GM08714 (cell line): ENCODE results near the gene AFAP1.
A peak's percentile ranks its signal among the peaks of the same experiment; 100 is the strongest.

Source experiments
- H3K4me3 ChIP-seq: fragments of 200-500 bp; sonication (Bioruptor generic); 2 replicates; pipeline ENCODE4 v1.5.1; 2014; ENCODE audit warnings: mild to moderate bottlenecking, low read length, inconsistent platforms
- ZNF274 ChIP-seq: IDR thresholded peaks from 2 replicates; pipeline ENCODE4 v1.6.1; 2012; ENCODE audit warnings: mild to moderate bottlenecking, low read depth, low read length

The AFAP1 gene

GRCh38 chr4:7976025-7976424, 36.4 kb upstream of the AFAP1 start:
- no peak for TF ChIP-seq ZNF274

DNA sequence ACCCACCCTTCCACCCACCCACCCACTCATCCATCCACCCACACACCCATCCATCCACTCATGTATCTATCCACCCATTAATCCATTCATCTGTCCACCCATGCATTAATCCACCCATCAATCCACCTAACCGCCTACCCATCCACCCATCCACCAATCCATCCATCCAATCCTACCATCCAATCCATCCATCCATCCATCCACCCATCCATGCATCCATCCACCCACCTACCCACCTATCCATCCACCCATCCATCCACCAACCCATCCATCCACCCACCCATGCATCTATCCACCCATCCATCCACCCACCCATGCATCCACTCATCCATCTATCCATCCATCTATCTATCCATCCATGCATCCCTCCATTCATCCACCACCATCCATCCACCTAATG, 34.8 kb upstream of the AFAP1 start:
- no peak for TF ChIP-seq ZNF274
- H3K4me3 ChIP-seq: no peak overlapping the region

More at GRCh38 chr4:7976025-7976424, 36.4 kb upstream of the AFAP1 start:
- no peak overlapping the region for H3K4me3 ChIP-seq

GRCh38 chr4:7973545-7973981, 33.9 kb upstream of the AFAP1 start:
- no peak for TF ChIP-seq ZNF274
- no peak overlapping the region for H3K4me3 ChIP-seq

DNA sequence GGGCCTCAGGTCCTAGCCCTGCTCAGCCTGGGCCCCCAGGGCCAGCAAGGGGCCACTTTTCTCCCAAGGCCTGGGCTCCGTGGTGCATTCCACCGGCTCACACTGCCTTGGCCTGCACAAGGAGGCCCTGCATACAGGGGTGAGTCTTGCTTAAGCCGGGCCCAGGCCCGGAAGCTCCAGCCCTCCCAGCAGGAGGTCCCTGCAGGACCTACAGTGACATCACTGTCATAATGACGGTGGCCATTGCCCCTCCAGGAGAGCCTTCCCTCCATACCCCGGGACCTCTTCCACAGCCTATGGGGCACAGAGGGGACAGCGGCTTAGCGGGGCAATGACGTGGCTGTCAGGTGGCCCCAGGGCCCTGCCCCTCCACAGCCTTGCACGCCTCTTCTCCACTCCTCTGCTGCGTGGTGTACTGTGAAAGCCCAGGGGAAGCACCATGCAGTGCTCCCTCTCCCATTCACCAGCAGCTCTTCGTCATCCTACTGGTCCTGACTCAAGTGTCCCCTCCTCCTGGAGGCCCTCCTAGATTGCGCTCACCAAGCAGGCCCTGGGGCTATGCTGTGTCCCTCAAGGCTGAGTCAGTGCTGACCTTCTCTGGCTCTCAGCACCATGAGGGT, 32.3 kb upstream of the AFAP1 start:
- TF ChIP-seq ZNF274: no peak
- no peak overlapping the region for H3K4me3 ChIP-seq

DNA sequence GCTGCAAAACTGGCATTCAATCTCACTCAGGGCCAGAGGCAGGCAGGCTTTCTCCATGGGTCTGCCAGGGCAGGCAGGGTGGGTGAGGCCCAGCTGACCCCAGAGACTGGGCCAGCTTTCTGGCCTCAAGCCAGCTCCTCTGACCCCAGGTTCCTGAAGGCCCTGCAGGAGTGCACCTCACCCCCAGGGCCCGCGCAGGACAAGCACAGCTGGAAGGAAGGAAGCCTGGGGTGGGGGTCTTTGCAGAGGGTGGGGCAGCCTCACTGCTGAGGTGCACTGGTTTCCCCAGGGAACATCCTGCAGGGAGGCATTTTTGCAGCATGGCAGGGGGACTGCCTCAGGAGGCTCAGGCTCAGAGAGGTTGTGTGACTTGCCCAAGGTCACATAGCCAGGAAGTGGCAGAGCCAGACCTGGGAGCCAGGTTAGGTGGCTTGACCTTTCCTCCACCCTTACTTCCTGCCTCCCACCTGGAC, 31.5 kb upstream of the AFAP1 start:
- no peak overlapping the region for H3K4me3 ChIP-seq
- TF ChIP-seq ZNF274: no peak

DNA sequence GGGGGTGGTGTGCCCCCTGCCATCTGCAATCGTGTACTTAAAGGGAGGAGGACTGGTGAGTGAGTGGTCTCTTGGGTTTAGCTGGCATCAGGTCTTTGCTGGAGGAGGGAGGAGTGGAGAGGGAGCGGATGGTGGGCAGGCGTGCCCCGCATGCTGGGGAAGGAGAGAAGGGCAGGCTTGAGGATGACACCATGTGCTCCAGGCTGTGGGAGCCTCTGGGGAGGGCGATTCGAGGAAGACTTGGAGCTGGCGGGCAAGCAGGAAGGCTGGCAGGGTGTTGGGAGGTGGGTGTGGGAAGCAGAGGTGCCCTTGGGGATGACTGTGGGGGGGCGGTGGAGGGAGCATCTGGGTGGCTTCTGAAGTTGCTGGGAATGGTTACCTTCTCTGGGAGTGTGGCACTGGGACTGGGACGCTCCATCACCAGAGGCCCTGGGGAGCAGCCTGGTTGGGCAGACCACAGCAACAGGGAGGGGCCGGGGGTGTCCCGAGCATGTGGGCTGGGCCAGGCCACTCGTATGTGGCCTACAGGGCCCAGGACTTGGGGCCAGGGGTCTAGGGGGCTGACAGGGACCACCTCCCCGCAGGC, 30.8 kb upstream of the AFAP1 start:
- no peak for TF ChIP-seq ZNF274
- peak overlapping the region; percentile 2; the same call in 1 of the 2 replicates for H3K4me3 ChIP-seq

DNA sequence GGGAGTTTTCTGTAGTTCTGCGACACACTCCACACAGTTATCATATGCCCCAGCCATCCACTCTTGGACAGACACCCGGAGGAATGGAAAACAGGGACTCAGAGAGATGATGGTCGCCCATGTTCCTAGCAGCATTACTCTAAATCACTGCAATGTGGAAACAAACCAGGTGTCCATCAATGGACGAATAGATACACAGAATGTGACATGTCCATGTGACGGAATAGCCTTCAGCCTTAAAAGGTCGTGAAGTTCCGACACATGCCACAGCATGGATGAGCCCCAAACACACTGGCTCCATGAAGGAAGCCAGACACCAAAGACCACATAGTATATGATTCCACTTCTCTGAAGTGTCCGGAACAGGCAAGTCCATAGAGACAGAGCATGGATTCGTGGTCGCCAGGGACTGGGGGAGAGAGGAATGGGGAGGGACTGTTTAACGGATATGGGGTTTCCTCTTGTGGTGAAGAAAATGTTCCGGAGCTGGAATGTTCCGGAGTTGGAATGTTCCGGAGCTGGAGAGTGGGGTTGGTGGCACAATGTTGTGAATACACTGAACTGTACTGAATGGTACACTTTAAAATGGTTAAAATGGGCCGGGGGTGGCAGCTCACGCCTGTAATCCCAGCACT, 28.7 kb upstream of the AFAP1 start:
- no peak for TF ChIP-seq ZNF274

DNA sequence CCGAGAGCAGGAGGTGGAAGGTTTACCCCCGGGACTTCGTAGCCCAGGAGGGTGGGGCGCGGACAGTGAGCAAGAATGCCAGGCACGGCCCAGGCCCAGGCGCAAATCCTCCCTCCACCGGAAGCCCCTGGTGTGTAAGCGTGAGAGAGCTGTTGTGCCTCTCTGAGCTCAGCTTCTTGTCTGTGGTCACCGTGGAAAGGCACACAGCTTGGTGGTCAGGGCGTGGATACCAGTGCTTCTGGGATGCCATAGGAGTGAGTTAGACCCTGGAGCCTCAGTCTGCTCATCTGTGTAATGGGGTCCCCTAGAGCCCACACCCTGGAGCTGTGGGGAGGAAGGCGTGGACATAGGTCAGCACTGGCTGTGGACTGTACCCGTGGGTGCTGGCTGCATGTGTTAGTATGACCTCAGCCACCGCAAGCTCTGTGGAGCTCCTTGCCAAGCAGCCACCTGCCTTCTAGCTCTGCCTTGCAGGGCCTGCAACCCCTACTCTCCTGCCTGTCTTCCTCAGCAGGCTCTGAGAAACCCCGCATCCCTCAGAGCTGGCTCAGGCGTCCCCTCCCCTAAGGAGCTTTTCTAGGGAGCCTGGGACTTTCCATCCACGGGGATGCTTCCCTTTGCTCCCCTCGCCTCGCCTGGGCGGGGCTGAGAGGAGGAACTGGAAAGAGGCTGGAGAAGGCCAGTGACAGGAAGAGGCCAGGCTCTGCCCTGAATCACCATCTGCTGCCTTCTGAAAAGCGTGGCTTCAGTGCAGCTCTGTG, 28.0 kb upstream of the AFAP1 start:
- TF ChIP-seq ZNF274: no peak
- no peak overlapping the region for H3K4me3 ChIP-seq

More for the DNA sequence above, 28.7 kb upstream of the AFAP1 start:
- H3K4me3 ChIP-seq: no peak overlapping the region

DNA sequence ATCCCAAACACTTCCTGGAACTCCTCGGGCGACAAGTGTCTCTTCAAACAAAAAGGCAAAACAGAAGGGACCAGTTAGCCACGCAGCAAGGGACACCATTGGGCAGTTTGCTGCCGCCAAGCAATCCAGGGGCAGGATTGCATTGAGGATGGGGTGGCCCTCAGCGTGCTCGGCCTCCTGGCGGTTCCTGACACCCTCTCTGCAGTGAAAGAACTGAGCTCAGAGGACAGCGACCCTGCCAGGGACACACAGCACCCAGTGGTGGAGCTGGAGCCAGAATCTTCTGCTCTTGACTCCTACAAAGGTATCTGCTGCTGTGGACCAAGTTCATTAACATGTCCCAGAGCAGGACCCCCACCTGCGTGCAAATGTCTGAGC, 27.4 kb upstream of the AFAP1 start:
- H3K4me3 ChIP-seq: no peak overlapping the region
- no peak for TF ChIP-seq ZNF274

- no peak overlapping the region for H3K4me3 ChIP-seq
- TF ChIP-seq ZNF274: no peak
Observed at GRCh38 chr4:7966281-7967062, 26.8 kb upstream of the AFAP1 start.

- no peak for TF ChIP-seq ZNF274
- no peak overlapping the region for H3K4me3 ChIP-seq
Observed at GRCh38 chr4:7964890-7965662, 25.4 kb upstream of the AFAP1 start.

GRCh38 chr4:7964459-7964858, 24.8 kb upstream of the AFAP1 start:
- no peak overlapping the region for H3K4me3 ChIP-seq

DNA sequence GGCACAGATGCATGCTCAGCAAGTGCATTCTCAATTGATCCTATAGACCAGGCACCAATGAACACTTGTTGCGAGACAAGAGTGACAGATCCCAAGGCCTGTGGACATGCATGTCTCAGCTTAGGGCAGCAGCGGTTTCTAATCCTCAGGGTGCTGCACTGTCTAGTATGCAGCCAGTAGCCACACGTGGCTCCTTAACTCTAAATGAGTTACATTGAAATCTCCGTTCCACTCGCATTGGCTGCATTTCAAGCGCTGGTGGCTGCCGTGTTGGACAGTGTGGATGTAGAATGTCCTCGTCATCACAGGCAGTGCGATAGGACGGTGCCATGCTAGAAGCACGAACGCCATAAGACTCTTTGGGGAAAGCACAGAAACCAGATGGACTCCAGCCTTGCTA, 24.0 kb upstream of the AFAP1 start:
- no peak overlapping the region for H3K4me3 ChIP-seq
- no peak for TF ChIP-seq ZNF274

More at GRCh38 chr4:7964459-7964858, 24.8 kb upstream of the AFAP1 start:
- no peak for TF ChIP-seq ZNF274
